Activated CD8-positive, alpha-beta memory T cell treated with anti-CD3 and anti-CD28 coated beads for 1 hour (primary cell): ENCODE data around the gene TMOD1.
"Not testable (repeated sequence)": the region's sequence is repeated elsewhere in the genome, so short reads cannot be mapped to it uniquely, and the experiment has no call there.

Source experiments
- DNase-seq, 2 donors: peaks; one replicate each; pipeline ENCODE4 v3.0.0-alpha.2; 2020; ENCODE audit warnings: low read depth in 1 of 2; ENCODE audit errors: extremely low read depth in 1 of 2

TMOD1 gene

DNA sequence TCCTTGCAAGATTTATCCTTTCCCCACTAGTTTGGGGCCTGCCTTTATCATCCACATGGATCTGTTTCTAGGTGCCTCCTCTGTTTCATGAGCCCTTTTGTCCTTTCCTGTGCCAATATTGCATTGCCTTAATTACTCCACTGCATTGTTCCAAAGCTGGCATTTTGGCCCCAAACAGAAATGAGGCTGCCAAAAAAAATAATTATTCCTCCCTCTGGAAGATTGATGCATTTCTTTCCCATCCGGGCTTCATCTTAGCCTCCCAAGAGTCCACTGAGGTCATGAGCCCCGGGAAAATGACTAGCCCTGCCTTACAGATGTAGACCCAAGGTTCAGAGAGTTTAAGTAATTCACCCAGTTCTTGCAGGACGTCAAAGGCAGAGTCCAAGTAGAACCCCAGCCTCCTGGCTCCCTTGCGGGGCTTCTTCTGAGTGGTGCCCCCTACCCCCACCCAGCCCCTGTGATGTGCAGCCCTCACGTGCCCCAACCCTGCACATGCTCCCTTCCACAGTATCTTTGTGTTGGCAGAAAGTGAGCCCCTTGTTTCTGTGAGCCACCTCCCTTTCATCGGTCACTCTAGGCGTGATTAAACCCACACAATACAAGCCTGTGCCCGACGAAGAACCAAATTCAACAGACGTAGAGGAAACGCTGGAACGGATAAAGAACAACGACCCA, 62.1 kb downstream of the TMOD1 start:
- no peak for DNase-seq

DNA sequence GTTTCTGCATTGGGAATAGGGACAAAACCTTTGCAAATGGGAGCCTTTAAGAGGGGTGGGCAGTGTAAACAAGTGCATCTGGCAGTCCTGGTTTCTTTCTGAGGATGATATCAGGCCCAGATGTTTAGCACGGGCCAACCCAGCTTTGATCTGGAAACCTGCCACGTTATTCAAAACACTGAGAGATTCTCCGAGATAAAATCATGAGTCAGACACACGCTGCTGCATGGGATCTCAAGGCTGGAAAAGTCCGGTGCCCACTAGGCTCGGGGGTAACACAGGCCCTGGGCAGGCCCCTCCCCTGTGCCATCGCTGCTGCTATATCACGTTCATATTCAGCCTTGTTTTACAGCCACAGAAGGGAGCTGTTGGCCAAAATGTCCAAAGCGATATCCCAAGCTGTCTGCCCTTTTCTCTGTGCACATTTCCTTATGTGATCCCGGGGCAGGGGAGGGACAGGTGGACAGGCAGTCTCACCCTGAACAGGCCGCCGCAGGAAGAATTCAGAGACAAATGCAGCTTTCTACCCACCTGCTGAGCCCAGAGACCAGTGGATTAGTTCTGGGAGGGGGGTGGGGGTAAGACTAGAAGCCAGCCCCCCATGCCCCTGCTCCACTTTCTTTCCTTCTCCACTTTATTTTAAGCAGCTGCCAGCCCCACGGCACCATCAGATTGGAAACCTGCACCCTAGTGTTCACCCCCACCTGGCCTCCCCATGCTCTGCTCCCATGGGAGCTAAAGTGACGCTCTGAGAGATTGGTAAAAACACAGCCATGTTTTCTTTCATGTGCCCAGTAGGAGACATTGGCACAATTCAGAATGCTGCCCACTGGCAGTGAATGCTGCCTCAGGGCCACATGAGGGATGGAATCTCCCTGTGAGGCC, 63.1 kb downstream of the TMOD1 start:
- DNase-seq: no peak

DNA sequence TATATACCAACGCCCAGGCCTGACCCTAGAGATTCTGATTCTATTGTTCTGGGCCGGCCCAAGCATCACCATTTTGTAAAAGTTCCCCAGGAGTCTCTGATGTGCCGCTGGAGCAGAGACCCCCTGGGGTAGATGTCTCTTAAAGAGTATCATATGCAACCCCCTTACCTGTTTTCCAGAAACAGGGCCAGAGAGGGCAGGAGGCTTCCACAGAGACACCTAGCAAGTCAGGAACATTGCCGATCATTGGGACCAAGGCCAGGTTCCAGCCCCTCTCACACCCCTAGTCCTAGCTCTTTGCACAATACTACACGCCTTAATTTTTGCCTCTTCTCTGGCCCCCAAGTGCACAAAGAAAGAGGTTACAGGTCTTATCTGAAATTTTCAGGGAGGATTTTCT, 63.8 kb downstream of the TMOD1 start:
- DNase-seq: no peak

DNA sequence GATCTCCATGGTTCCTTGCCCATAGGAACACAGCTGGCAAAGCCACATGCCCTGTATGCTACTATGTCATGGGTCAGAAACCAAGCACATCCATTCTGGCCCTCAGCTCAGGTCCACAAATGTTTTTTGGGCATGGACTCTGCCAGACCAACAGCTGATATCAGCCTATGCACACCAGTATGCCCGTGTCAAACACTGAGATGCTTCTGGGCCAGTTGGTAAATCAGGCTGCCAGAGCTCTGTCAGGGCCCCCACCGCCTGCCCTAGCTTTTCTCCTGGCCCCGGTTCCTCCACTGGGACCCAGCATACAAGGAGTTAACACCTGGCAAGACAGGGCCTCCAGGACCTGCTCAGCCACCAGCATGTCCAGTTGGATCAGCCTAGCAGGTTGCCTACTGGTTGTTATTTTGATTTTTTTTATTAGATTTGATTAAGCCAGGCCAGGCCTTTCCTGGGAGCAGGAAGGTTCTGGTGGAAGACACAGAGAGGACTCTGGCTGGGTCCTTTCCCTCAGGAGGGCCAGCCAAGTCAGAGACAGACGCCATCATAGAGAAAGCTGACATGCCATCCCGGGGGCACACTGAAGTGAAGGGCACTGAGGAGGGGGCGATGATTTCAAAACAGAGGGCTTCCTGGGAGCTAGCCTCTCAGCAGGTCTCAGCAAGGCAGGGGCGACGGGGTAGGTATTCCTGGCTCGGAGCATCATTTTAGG, 65.9 kb downstream of the TMOD1 start:
- DNase-seq: no peak

DNA sequence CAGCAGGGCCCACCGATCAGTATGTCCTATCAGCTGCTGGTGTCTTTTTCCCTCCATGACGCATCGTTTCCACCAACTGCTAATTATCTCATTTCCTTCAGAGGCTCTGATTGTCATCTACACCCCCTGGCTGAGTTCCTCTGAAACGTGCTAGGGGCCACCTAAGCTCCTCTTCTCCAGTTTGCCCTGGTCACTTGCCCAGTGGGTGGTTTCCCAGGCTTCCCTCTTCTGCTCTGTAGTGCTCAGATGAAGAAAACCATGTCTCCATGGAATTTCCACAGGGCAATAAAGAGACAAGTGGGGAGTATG, 66.4 kb downstream of the TMOD1 start:
- no peak for DNase-seq

DNA sequence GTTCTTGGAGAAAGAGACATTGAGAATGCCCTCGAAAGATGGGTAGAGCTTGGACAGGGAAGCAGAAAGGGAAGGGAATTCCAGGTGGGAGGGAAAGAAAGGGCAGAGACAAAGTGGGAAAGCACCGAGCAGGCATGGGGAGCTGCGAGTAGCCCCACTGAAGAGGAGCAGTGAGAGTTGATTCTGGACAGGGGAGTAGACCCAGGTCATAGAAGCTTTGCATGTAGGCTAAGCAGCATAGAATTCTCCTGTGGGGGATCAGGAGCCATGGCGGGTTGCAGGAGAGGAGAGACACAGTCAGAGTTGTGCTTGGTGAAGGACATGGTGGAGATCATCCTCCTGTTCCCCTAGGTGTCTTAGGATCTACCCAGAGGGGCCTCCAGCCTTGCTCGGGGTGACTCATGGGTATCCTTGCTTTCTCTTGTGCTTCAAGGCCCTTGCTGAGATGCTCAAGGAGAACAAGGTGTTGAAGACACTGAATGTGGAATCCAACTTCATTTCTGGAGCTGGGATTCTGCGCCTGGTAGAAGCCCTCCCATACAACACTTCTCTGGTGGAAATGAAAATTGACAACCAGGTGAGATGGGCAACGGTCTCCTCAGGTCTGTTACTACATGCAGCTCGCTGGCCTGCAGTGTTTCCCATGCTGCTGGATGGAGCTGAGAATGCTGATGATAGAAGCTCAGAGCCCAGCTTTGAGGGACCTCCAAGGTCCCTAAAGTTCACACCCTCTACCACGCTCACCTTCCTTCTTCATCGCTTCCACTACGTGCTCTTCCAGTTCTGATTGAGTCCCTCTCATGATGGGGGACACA, 67.2 kb downstream of the TMOD1 start:
- DNase-seq: no peak

DNA sequence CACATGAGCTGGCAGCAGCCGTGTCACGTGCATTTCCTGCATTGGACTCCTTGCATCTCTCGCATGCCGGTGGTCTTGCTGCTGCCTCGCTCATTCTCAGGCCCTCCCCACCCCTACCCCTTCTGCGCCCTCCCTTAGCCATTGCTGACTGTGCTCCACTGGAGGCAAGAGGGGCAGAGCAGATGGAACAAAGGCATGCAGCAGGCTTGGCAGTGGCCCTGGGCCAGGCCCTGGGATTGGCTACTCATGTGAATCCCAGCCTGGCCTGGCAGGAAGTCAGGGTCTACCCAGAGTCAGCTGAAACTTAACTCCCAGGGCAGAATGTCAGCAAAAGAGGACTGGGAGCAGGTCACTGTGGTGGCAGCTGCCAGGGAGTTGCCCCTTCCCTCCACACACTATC, 69.4 kb downstream of the TMOD1 start:
- no peak for DNase-seq

DNA sequence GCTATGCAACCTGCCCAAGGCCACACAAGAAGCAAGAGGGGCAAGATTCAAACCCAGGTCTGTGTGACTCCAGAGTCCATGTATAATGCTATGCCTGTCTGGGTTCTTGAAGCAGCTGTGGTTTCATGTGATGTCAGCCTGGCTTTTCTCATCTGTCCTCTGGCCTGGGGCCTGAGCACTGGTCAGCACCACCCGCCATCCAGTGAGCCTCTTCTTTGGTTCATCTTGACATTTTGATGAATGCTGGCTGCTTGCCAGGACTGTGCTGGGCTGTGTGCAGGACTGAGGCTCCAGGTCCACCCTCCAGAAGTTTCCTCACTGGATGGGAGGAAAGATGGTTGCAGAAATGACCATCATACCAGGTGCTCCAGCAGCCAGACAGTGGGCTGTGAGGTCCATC, 70.2 kb downstream of the TMOD1 start:
- no peak for DNase-seq

DNA sequence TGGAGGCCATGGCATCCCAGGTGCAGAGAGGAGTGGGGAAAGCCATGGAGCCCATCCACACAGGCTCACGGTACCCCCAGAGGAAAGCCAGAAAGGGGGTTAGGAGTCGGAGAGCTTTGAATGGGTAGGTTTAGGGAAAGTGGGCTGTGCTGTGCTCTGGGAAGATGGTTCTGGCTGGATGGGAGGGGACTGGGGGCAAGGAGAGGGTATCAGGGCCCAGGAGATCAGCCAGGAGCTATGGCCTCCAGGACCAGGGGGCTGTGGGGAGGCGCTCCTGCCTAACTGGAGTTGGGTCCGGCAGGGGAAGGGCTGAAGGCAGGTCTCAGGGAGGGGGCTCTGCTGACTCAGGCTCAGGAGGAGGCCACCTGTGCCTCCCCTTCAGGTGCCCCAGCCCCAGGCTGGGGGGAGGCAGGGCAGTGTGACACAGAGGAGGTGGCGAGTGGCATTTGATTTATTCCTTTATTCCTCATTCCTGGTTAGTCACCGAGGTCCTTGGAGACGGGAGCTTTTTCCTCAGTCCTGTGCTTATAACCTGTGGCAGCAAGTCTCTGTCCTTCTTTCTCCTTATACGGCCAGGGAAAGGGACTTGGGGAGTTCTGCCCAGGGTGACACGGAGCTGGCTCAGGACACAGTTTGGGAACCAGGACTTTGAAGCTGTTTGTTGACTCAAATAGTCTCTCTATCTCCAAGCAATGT, 70.9 kb downstream of the TMOD1 start:
- DNase-seq: no peak

DNA sequence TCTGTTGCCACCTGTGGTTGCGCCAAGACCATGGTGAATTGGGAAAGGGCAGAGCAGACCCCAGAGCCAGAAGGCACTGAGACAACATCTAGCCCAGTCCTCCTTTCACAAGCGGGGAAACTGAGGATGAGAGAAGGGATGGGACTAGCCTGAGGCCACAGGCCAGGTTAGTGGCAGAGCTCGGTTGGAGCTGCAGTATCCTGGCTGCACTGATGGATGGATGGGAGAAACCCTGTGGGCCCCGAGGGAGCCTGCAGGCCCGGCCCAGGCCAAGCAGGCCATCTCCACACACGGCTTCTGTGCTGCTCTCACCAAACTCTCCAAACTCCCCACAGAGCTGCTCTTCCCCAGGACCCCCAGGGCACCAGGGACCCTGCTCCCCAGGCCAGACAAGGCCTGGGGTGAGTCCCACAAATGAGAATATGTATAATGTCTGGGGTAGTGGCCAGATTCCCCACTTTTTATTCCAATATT, 71.5 kb downstream of the TMOD1 start:
- DNase-seq: no peak

DNA sequence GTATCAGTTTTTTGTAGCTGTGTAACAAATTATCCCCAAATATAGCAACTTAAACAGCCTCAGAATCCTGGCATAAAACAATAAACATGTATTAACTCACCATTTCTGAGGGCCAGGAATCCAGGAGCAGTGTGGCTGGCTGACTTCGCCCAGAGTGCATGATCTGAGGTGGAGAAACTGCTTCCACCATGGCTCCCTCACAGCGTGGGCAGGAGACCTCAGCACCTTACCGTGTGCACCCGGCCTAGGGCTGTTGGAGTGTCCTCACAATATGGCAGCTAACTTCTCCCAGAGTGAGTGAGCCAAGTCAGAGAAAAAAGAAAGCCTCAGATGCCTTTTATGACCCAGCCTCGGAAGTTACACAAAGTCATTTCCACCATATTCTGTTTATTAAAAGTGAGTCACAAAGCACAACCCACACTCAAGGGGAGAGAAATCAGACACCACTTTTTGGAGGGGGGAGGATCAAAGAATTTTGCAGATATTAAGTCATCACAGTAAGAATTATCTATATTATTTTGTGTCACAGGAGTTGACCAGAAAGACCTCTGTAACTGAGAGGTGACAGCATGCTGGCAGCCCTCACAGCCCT, 72.1 kb downstream of the TMOD1 start:
- DNase-seq: no peak

DNA sequence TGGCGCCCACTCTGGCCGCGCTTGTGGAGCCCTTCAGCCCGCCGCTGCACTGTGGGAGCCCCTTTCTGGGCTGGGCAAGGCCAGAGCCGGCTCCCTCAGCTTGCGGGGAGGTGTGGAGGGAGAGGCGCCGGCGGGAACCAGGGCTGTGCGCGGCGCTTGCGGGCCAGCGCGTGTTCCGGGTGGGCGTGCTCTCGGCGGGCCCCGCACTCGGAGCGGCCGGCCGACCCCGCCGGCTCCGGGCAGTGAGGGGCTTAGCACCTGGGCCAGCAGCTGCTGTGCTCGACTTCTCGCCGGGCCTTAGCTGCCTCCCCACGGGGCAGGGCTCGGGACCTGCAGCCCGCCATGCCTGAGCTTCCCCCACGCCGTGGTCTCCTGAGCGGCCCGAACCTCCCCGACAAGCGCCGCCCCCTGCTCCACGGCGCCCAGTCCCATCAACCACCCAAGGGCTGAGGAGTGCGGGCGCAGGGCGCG, 72.7 kb downstream of the TMOD1 start:
- DNase-seq: not testable (repeated sequence)

DNA sequence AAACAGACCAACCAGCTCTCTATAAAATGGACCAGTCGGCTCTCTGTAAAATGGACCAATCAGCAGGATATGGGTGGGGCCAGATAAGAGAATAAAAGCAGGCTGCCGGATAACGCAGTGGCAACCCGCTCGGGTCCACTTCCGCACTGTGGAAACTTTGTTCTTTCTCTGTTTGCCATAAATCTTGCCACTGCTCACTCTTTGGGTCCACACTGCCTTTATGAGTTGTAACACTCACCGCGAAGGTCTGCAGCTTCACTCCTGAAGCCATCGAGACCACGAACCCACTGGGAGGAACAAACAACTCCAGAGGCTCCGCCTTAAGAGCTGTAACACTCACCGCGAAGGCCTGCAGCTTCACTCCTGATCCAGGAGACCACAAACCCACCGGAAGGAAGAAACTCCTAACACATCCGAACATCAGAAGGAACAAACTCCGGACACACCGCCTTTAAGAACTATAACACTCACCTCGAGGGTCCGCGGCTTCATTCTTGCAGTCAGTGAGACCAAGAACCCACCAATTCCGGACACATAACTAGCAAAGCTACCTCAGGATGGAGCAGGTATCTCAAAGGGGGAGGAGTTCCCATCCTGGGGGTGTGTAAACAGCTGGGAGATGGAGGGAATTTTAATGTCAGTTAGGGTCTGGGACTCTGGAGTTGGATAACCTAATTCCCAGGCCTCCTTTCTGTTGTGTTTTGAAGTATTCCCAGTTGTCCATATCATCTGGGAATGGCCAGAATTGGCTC, 73.6 kb downstream of the TMOD1 start:
- DNase-seq: not testable (repeated sequence)

DNA sequence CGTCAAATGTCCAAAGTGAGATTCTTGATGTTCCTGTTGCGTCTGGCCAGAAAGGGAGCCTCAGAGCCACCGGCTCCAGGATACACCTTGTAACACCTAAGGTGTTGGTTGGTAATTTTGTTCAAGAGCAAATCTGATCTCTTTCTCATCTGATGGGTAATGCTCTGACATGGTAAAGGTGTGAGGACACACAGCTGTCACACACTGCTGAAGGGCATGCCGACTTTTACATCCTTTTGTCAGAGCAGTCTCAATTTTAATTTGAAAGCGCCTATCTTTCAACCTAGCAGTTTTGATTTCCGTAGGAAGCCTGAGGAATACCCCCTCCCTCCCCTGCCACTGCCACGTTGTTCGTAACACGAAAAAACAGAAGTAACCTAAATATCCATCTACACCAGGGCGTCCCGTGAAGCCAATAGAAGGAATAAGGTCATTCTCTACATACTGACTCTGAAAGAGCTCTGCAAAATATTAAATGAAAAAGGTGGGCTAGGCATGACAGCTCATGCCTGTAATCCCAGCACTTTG, 74.3 kb downstream of the TMOD1 start:
- DNase-seq: no peak

DNA sequence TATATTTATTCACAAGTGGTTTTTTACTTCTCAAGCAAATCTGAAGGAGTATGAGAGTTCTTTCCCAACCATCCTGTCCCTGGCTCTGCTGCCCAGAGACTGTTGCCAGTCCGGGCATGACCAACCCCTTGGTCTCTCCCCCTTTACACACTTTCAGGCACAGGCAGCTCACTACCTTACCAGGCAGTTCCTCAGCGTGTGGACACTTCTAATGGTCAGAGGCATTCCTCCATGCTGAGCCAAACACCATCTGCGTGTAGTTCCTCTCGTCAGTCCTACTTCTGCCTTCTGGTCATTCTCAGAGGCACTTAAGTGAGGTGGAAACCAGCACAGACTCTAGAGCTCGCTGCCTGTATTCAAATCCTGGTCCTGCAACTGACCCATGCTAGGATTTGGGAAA, 75.6 kb downstream of the TMOD1 start:
- no peak for DNase-seq

DNA sequence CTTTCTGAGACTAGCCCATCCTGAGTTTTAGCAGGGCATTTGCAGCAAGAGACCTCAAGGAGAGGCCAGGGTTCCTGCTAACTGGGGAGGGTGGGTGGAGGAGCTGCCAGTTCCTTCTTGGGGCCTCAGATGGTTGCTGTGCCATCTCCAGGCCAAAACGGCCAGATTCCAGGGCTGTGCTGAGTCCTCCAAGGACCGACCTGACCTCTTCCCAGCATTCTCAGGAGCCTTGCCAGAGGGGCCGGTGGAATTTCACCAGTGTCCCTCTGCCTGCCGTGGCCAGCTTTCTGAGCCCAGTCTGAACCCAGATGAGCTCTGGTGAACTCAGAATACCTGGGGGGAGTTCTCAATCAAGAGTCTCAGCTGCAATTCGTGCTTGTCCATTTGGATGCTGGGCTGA, 77.4 kb downstream of the TMOD1 start:
- DNase-seq: no peak

DNA sequence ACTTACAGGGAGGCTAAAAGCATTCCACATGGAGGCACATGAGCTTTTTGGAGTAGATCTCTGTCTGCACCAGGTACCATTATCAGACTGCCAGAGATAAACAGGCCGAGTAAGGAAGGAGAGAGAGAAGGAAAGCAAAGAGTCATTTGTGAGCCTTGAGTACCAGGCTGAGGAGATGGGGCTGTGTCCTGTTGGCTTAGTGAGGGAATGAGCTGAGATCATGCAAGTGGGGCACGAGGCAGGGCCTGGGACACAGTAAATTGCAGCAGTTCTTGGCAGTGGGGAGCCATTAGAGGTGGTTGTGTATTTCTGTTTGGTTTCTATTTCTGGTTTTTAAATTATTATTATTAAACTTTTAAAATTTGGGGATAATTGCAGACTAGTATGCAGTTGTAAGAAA, 78.4 kb downstream of the TMOD1 start:
- no peak for DNase-seq

DNA sequence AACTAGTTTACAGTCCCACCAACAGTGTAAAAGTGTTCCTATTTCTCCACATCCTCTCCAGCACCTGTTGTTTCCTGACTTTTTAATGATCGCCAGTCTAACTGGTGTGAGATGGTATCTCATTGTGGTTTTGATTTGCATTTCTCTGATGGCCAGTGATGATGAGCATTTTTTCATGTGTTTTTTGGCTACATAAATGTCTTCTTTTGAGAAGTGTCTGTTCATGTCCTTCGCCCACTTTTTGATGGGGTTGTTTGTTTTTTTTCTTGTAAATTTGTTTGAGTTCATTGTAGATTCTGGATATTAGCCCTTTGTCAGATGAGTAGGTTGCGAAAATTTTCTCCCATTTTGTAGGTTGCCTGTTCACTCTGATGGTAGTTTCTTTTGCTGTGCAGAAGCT, 80.1 kb downstream of the TMOD1 start:
- DNase-seq: not testable (repeated sequence)

DNA sequence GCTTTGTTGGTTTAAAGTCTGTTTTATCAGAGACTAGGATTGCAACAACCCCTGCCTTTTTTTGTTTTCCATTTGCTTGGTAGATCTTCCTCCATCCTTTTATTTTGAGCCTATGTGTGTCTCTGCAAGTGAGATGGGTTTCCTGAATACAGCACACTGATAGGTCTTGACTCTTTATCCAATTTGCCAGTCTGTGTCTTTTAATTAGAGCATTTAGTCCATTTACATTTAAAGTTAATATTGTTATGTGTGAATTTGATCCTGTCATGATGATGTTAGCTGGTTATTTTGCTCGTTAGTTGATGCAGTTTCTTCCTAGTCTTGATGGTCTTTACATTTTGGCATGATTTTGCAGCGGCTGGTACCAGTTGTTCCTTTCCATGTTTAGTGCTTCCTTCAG, 83.3 kb downstream of the TMOD1 start:
- DNase-seq: not testable (repeated sequence)
